Fibroblast of villous mesenchyme (primary cell): ENCODE measurements around the gene PER2. TPM values are rescaled to one million over a fixed set of nuclear protein-coding genes. Genes with fewer than 3 reads are reported as not detected.

Experiments used
- DNase-seq: peaks from one replicate; pipeline ENCODE4 v3.0.0-alpha.2; 2010; ENCODE audit warnings: low read depth
- H3K4me3 ChIP-seq: 2 replicates; pipeline ENCODE4 v1.5.1; 2011; ENCODE audit warnings: low read depth, mild to moderate bottlenecking, low read length
- total RNA-seq: library from RNA; depleted of rRNA; stranded (reverse); fragments of >200 nt; gene quantifications from 2 replicates; pipeline ENCODE4 v1.2.3, GENCODE V29; 2012
- TF ChIP-seq, protein P1 (sequence below): IDR thresholded peaks from 2 replicates; pipeline ENCODE4 v1.5.1; 2012; ENCODE audit warnings: low read depth, mild to moderate bottlenecking, low read length; ENCODE audit not compliant: insufficient read depth

Gene PER2
- total RNA-seq, 1 donor: 4.3 TPM

DNA sequence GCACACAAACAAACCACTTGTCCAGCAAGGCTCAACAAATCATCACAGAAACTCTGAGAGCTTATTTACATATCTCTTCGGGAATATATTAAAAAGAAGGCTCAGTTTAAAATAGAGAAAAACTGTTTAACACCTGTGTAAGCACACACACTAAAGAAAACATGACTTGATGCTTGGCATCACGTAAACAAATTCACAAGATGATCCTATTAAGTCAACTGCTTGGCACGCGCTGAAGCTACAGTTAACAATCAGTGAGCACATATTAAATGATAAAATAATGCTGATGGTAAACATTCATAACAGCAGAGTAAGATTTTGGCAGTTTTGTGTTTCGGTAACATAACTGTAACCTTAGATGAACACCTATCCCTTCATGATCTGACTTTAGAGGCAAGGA lies 44.3 kb downstream of the PER2 start:
- no peak overlapping the region for H3K4me3 ChIP-seq
- no peak for DNase-seq
- TF ChIP-seq, protein P1, sequence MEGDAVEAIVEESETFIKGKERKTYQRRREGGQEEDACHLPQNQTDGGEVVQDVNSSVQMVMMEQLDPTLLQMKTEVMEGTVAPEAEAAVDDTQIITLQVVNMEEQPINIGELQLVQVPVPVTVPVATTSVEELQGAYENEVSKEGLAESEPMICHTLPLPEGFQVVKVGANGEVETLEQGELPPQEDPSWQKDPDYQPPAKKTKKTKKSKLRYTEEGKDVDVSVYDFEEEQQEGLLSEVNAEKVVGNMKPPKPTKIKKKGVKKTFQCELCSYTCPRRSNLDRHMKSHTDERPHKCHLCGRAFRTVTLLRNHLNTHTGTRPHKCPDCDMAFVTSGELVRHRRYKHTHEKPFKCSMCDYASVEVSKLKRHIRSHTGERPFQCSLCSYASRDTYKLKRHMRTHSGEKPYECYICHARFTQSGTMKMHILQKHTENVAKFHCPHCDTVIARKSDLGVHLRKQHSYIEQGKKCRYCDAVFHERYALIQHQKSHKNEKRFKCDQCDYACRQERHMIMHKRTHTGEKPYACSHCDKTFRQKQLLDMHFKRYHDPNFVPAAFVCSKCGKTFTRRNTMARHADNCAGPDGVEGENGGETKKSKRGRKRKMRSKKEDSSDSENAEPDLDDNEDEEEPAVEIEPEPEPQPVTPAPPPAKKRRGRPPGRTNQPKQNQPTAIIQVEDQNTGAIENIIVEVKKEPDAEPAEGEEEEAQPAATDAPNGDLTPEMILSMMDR: no peak

DNA sequence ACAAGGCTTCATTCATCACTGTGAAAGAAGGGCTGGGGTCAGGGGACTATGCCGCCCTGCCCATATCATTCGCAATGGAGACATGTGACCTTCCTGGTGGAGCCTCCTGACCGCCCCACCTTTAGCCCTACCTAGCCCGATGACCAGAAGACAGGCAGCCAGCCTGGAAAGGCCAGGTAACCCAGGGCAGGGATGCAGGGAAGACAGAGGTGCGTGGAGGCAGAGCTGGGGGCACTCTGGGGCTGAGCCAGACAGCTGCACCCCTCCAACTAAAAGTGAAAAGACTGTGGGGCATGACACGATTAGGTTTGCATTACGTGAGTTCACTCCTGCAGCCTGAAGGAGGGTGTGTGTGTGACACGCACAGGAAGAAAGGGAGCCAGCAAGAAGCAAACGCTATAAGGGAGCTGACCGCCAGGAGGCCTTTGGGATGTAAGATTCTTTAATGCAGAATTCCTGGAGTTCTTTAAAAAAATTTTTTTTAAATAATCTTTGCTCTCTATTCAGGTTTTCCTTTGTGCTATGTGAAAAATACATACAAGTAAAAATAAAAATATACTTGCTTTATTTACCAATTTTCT lies 44.8 kb downstream of the PER2 start:
- H3K4me3 ChIP-seq: no peak overlapping the region
- DNase-seq: no peak
- TF ChIP-seq, protein P1: peak; percentile 20

DNA sequence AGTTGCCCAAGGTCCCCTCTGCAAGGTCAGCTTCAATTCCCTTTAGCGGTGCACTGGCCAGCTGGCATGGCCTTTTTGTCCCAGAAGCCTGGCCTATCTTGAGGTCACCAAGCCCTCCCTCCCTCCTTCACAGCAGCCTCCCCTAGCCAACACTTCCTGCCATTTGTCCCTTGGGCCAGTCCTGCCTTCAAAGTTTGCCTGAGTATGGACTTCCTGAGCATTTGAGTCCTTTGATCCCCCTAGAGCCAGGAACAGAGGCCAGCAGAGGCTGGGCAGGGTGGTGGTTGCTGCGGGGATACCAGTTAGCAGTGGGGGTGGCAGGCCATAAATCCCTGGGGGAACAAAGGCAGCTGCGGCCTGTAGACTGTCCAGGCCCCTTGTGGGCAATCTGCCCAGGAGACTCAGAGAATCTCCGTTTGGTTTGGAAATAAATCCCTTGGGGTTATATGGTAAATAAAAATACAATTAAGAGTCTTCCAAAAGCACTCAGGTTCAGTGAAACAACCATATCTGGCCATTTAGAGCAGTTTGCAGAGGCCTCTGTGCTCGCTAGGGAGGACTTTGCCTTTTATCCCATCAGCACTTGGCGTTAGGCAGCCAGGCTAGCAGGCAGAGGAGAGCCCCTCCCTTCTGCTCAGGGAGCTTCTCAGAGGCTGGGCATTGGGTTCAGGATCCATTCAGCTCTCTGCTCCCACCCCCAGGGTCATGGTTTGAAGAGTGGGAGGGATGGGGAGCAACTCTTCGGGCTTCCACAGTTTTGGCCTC lies 45.5 kb downstream of the PER2 start:
- no peak overlapping the region for H3K4me3 ChIP-seq
- peak; percentile 45 for DNase-seq
- TF ChIP-seq, protein P1: no peak

DNA sequence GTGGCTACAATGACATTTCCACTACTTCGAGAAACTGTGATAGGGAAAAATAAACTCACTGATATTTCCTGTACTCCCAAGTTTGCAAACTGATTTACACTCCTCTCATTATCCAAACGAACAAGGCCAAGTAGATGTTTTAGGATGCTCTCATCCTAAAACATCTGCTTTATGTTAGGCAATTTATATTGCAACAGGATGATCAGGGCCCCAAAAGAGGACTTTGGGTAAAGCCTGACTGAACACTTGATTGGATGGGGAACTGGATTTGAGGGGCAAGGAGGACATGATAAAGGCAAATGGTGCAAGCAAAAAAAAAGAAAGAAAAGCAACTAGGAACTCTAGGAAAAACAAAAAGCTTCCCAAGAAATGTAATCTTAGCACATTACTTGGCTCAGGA lies 46.4 kb downstream of the PER2 start:
- TF ChIP-seq, protein P1: no peak
- no peak for DNase-seq
- no peak overlapping the region for H3K4me3 ChIP-seq

DNA sequence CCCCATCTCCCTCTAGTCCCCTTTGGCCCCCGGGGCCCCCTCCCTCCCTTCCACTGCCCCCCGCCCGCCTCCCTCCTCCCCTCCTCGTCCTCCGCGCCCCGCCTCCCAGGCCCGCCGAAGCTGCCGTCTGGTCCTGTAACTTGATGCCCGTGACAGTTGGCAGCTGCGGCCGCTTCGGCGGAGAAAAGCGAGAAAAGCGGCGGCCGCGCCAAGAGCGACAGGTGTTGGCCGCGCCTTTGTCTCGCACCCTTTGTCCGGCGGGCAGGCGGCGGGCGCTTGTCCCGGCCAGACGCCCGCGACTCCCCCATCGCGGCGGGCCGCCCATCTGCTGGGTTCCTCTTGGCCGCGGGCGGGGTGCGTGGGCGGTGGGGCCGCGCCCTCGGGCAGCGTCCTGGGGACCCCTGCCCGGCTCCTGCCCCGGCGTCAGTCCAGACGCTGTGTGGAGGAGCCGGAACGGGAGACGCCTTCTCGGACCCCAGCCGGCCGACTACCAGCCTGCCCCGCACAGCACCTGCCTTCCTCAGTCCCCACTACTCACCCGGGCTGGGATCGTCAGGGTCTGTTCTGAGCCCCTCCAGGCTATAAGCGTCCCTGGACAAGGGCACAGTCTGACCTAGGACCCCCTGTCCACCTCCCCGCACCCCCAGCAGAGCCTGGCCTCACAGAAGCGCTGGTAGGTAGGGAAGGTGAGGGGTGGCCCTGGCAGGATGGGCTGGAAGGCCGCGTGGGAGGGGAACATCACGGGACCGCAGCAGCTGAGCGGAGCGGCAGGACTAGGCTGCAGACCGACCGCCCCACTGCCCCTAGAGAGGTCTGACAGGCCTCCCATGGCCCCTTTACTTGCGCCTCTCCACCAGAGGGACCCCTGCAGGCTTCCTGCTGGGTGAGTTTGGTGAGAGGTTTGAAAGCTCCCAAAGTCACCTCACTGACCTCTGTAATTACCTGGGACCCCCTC lies 47.4 kb downstream of the PER2 start:
- peak; percentile 27 for DNase-seq
- TF ChIP-seq, protein P1: no peak
- peak overlapping the region; percentile 56 for H3K4me3 ChIP-seq

DNA sequence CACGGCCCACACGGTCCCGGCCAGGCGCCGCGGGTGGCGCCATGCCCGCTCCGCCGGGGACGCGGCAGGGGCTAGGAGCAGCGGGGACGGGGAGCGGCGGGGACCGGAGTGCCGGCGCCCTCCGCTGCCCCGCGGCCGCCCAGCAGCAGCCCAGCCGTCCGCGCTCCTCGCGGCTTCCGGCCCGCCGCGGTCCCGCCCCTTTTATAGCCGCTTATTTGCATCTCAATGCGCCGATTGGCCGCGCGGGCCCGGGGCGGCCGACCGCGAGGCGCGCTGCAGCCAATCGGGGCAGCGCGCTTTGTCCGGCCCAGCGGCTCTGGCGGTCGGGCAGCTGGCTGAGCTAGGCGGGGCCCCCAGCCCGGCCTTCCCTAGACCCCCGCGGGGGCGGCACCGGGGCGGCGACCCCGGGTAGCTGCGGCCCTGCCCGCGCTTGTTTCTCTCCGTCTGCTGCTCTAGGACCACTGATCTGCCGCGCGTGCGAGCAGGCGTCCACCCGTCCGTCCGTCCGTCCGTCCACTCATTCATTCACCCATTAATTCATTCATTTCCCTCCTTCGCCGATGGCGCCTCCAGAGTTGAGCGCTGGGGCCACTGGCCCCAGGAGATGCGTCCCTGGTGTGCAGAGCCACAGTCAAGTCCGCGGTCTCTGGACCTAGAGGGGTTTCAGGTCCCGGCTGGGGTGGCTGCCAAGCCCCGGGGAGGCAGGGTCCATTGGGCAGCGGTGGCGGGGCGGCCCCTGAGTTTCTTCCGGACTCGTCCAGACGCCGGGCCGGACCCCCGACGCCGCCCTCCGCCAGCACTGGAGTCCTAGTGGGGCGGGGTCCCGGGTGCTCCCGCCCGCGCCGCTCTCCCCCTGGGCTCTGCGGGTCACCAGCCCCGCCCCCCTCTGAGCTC lies 48.3 kb downstream of the PER2 start, which contains the start of gene HES6:
Gene HES6 (minus strand): TSS at position 176 of the 894 bp plus-strand sequence. CDS start 133 bp downstream, at position 43.
- TF ChIP-seq, protein P1: no peak
- peak; percentile 87 for DNase-seq
- H3K4me3 ChIP-seq: peak within 1 kb of the TSS; percentile 61
